Stomach (tissue), 9 donors: ENCODE measurements around the gene PKHD1. TPM values are rescaled to one million over a fixed set of nuclear protein-coding genes. Genes with fewer than 3 reads are reported as not detected.

ENCODE experiments used
- DNase-seq, 2 donors: peaks; one replicate each; pipeline versions ENCODE4 v3.0.0 to v3.0.0-alpha.2; 2013 to 2019
- H3K27ac ChIP-seq, 5 donors: fragments of 200-600 bp in 4 of 5; sonication (generic) in 4 of 5; one replicate each; pipeline ENCODE4 v1.5.1; 2013 to 2019; ENCODE audit warnings: mild to moderate bottlenecking in 1 of 5, moderate library complexity in 1 of 5
- H3K27me3 ChIP-seq, 3 donors: fragments of 200-600 bp; sonication (generic); one replicate each; pipeline ENCODE4 v1.5.1; 2017 to 2019; ENCODE audit warnings: mixed run types in 1 of 3
- H3K36me3 ChIP-seq, 4 donors: fragments of 200-600 bp; sonication (generic); 1 replicate in 3 of 4; 2 replicates in 1 of 4; pipeline ENCODE4 v1.5.1; 2016 to 2019
- H3K4me1 ChIP-seq, 4 donors: fragments of 200-600 bp; sonication (generic); one replicate each; pipeline ENCODE4 v1.5.1; 2016 to 2019
- H3K4me3 ChIP-seq, 4 donors: fragments of 200-600 bp; sonication (generic) in 3 of 4; one replicate each; pipeline ENCODE4 v1.5.1; 2016 to 2019; ENCODE audit warnings: mild to moderate bottlenecking in 1 of 4
- H3K9me3 ChIP-seq, 4 donors: fragments of 200-600 bp; sonication (generic); one replicate each; pipeline ENCODE4 v1.5.1; 2016 to 2019
- EP300 ChIP-seq: sonication (generic); formaldehyde crosslinking; IDR thresholded peaks from one replicate; pipeline ENCODE4 v1.6.1; 2017; ENCODE audit warnings: antibody characterized with exemption
- POLR2A ChIP-seq, 4 donors: fragments of 450-650 bp; IDR thresholded peaks; one replicate each; pipeline ENCODE4 v1.6.1; 2016; ENCODE audit warnings: antibody characterized with exemption in 4 of 4, control low read depth in 2 of 4, mild to moderate bottlenecking in 1 of 4, moderate library complexity in 1 of 4
- POLR2AphosphoS5 ChIP-seq, 3 donors: sonication (generic); formaldehyde crosslinking; IDR thresholded peaks; one replicate each; pipeline ENCODE4 v1.6.1; 2016; ENCODE audit warnings: antibody characterized with exemption in 3 of 3
- WGBS, 5 donors: extraction: QIAGEN DNeasy Blood & Tissue Kit in 3 of 5; methylation state at CpG; one replicate each; pipeline versions ENCODE4 v1.1.5 to v1.1.7; 2013 to 2018; 5-methylcytosine and 5-hydroxymethylcytosine counted together
- intact Hi-C: fragments of 100-400 bp; cut with DNase I; formaldehyde crosslinking; loops from one replicate; pipeline ENCODE4 v1.15.1; 2023; ENCODE audit warnings: low total_unique reads
- polyA plus RNA-seq, 3 donors: library from polyadenylated mRNA; stranded (reverse); fragments of 200-250 nt; gene quantifications; one replicate each; pipeline ENCODE4 v1.2.3, GENCODE V29; 2013
- total RNA-seq, 5 donors: library from RNA; depleted of rRNA; stranded (reverse); fragments of >200 nt; gene quantifications; one replicate each; pipeline versions ENCODE4 v1.1.0 to v1.2.3, GENCODE V29; 2014 to 2016
- TF ChIP-seq, protein P1 (sequence below), 7 experiments: fragments of 450-650 bp in 4 of 7; fragments of 200-600 bp in 3 of 7; sonication (generic) in 3 of 7; IDR thresholded peaks; one replicate each; pipeline ENCODE4 v1.5.1; 2016 to 2019; ENCODE audit warnings: antibody characterized with exemption in 7 of 7, control low read depth in 2 of 7, mild to moderate bottlenecking in 1 of 7
- donor health status: healthy with polysubstance abuse.
- donor health status: Bipolar disorder and iron deficiency.
- donor health status: healthy.

The PKHD1 gene
- total and polyA plus RNA-seq, 8 donors: 0.19 to 19.2 (median 4.6) TPM; not detected in 2

DNA sequence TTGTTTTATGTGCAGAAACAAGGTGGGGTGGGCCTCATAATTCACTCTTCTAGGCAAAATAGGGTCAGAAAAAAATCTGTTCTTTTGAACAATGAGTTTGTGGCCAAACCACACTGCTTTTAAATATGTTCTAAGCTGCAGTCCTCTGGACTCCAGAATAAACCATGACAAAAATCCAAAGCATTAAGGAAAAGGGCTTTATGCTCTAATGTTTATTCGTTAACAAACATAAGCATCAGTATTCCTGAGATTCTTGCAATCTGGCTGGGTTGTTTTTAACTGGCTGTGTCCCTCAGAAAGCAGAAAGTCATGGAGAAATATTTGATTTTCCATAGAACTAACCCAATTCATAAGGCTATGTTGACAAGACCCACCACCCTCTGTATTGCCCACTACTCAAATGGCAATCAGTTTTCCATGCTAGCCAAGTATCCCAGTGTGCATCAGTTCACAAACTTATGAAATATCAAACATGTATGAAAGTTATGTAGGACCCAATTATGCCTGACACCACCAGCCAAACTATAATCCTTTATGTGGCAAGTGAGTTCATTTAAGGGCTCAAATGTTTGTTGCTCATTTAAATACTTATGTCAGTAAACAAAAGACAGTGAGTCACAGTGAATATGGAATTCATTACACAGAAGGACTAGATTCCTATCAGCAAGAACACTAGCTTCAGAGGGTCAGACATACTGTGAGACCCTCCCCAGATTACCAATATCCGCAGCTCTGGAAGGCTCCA is 45.1 kb downstream of the PKHD1 start:
- 71 to 88% (median 83%) methylated on average over 2 of the region's 2 CpGs for WGBS, 5 donors
- intact Hi-C loops: no loop called here

DNA sequence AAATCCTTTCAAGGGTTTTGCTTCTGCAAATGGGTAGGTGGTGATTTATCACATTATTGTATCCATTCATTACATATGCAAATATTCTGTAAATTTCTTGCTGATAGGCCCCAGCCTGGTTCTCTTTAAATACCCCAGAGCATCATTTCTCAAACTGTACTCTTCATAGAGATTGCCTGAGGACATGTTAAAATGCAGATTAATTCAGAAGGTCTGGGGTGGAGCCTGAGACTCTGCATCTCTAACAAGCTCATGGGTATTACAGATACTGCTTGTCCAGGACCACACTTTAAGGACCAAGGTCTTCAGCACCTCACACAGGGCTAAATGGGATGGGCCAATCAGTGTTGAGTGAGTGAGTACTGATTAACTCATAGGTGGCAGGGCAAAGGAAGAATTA is 46.3 kb downstream of the PKHD1 start:
- DNase-seq: no peak
- TF ChIP-seq POLR2A (IDR thresholded peaks at IDR 0.05): no peak
- no peak for TF ChIP-seq POLR2AphosphoS5 (IDR thresholded peaks at IDR 0.05)
- no peak for TF ChIP-seq EP300
- TF ChIP-seq, protein P1, sequence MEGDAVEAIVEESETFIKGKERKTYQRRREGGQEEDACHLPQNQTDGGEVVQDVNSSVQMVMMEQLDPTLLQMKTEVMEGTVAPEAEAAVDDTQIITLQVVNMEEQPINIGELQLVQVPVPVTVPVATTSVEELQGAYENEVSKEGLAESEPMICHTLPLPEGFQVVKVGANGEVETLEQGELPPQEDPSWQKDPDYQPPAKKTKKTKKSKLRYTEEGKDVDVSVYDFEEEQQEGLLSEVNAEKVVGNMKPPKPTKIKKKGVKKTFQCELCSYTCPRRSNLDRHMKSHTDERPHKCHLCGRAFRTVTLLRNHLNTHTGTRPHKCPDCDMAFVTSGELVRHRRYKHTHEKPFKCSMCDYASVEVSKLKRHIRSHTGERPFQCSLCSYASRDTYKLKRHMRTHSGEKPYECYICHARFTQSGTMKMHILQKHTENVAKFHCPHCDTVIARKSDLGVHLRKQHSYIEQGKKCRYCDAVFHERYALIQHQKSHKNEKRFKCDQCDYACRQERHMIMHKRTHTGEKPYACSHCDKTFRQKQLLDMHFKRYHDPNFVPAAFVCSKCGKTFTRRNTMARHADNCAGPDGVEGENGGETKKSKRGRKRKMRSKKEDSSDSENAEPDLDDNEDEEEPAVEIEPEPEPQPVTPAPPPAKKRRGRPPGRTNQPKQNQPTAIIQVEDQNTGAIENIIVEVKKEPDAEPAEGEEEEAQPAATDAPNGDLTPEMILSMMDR (IDR thresholded peaks at IDR 0.05): no peak
- no peak overlapping the region for H3K4me3 ChIP-seq
- intact Hi-C loops: no loop called here
- H3K36me3 ChIP-seq: no peaks in the 10 kb centered on the region
- no peaks in the 10 kb centered on the region for H3K4me1 ChIP-seq
- no peaks in the 10 kb centered on the region for H3K27me3 ChIP-seq
- no peaks in the 10 kb centered on the region for H3K9me3 ChIP-seq
- H3K27ac ChIP-seq: no peak overlapping the region

More for the DNA sequence above, 45.1 kb downstream of the PKHD1 start:
- H3K36me3 ChIP-seq: no peaks in the 10 kb centered on the region
- no peaks in the 10 kb centered on the region for H3K27me3 ChIP-seq
- no peaks in the 10 kb centered on the region for H3K9me3 ChIP-seq
- TF ChIP-seq POLR2A (IDR thresholded peaks at IDR 0.05) (no peak), POLR2AphosphoS5 (IDR thresholded peaks at IDR 0.05) (no peak), EP300 (no peak)
- TF ChIP-seq, protein P1 (IDR thresholded peaks at IDR 0.05): no peak
- no peak overlapping the region for H3K4me3 ChIP-seq
- DNase-seq: no peak
- no peak overlapping the region for H3K27ac ChIP-seq
- no peaks in the 10 kb centered on the region for H3K4me1 ChIP-seq

DNA sequence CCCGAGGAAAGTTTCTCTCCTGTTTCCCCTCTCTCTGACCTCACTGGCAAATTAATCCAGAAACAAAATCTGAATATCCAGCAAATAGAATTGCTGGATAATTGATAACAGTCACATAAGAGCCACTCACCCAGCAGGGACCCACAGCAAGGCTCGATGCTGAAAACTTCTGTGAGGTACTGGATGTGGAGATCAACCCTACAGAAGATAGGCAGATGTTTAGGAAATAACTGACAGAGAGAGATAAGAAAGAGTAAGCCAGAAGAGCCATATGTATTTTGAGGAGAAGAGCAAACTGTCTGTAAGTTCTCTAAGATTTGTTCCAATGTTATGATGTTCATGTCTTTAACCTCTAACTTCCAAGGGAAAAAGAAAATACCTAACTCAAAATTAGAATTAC is 59.7 kb downstream of the PKHD1 start:
- DNase-seq: no peak
- Histone ChIP-seq H3K27ac (no peak overlapping the region), H3K27me3 (no peaks in the 10 kb centered on the region), H3K4me1 (no peaks in the 10 kb centered on the region), H3K4me3 (no peak overlapping the region), H3K9me3 (peaks cover 0 to under 1% (median 0%) of the 10 kb centered on the region in 4 donors), H3K36me3 (no peaks in the 10 kb centered on the region)
- WGBS, 5 donors: 49 to 75% (median 73%) methylated on average over 2 of the region's 2 CpGs
- intact Hi-C loops: loop anchor here (10.0 kb wide), 1 partner anchor 173 kb away; no protein-coding TSS in a partner anchor
- no peak for TF ChIP-seq POLR2AphosphoS5 (IDR thresholded peaks at IDR 0.05)
- no peak for TF ChIP-seq EP300
- TF ChIP-seq, protein P1 (IDR thresholded peaks at IDR 0.05): no peak
- no peak for TF ChIP-seq POLR2A (IDR thresholded peaks at IDR 0.05)

DNA sequence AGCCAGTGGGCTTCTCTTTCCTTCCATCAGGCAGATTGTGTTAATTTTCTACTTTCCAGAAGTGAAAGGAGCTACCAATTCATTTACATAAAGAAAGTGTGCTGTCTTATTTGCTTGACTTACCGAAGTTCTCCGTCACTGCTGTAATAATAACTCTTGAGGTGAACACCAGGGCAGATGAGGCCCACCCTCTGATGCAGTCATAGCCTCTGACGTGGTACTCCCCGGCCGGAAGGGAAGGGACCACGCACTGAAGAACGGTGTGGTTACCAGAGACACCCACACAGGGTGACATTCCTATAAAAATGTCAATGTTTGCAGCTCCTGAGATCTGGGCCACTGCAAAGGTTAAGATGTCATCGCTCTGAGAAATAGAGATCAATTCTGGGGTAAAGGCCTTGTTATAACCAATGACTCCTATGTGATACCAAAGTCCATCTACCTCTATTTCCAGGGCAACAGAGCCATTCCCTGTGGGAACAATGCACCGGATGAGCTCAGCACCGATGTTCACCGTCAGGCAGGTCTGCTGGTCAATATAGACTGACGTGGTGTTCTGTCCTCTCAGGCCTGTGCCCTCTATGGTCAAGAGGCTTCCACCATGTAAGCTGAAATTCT is 62.9 kb downstream of the PKHD1 start:
- TF ChIP-seq, protein P1 (IDR thresholded peaks at IDR 0.05): no peak
- no peak for TF ChIP-seq POLR2A (IDR thresholded peaks at IDR 0.05)
- Histone ChIP-seq H3K4me3 (no peak overlapping the region), H3K9me3 (no peaks in the 10 kb centered on the region), H3K4me1 (peaks cover 0 to 3% (median 0%) of the 10 kb centered on the region in 4 donors), H3K36me3 (no peaks in the 10 kb centered on the region), H3K27ac (no peak overlapping the region), H3K27me3 (no peaks in the 10 kb centered on the region)
- intact Hi-C loops: loop anchor here (10.0 kb wide), 1 partner anchor 170 kb away; no protein-coding TSS in a partner anchor
- WGBS, 5 donors: 88 to 93% (median 90%) methylated on average over 12 of the region's 12 CpGs
- no peak for DNase-seq
